HepG2 (cell line): ENCODE measurements around the gene SPPL2B. TPM values are rescaled to one million over a fixed set of nuclear protein-coding genes. Genes with fewer than 3 reads are reported as not detected.

Experiments
- ARHGAP35 ChIP-seq: sonication (generic); formaldehyde crosslinking; IDR thresholded peaks from 2 replicates; pipeline ENCODE4 v1.9.0; 2022; ENCODE audit warnings: mild to moderate bottlenecking, inconsistent platforms, moderate library complexity, missing genetic modification reagents, borderline replicate concordance
- ATF3 ChIP-seq: sonication (generic); formaldehyde crosslinking; IDR thresholded peaks from 2 replicates; pipeline ENCODE4 v1.4.0; 2020; ENCODE audit warnings: missing genetic modification reagents
- CEBPB ChIP-seq: IDR thresholded peaks from 2 replicates; pipeline ENCODE4 v1.6.1; 2011; ENCODE audit warnings: low read depth, low read length, improper control_type of control experiment, borderline replicate concordance
- CHD2 ChIP-seq: IDR thresholded peaks from 2 replicates; pipeline ENCODE4 v1.6.1; 2011; ENCODE audit warnings: low read depth, low read length, improper control_type of control experiment
- FOXA1 ChIP-seq, 2 experiments: fragments of 450-650 bp in 1 of 2; sonication (generic) in 1 of 2; formaldehyde crosslinking in 1 of 2; IDR thresholded peaks; 2 replicates each; pipeline versions ENCODE4 v1.4.0 to v1.6.1; 2016 to 2020; ENCODE audit warnings: missing genetic modification reagents in 1 of 2
- FOXK2 ChIP-seq: fragments of 450-650 bp; IDR thresholded peaks from 2 replicates; pipeline ENCODE4 v1.6.1; 2016
- KDM5A ChIP-seq: fragments of 200-600 bp; sonication (generic); IDR thresholded peaks from 2 replicates; pipeline ENCODE4 v1.7.0; 2018; ENCODE audit warnings: antibody characterized with exemption, mild to moderate bottlenecking, low read length, borderline replicate concordance
- MTERF4 ChIP-seq: sonication (generic); formaldehyde crosslinking; IDR thresholded peaks from 2 replicates; pipeline ENCODE4 v1.8.0; 2023; ENCODE audit warnings: mild to moderate bottlenecking, missing genetic modification reagents
- NKX3-1 ChIP-seq: sonication (generic); formaldehyde crosslinking; IDR thresholded peaks from 2 replicates; pipeline ENCODE4 v1.5.0; 2020; ENCODE audit warnings: missing genetic modification reagents
- RCOR2 ChIP-seq: IDR thresholded peaks from 2 replicates; pipeline ENCODE4 v1.6.1; 2016; ENCODE audit warnings: missing biosample characterization, missing genetic modification reagents
- RNF2 ChIP-seq: fragments of 450-650 bp; conservative IDR thresholded peaks from 2 replicates; pipeline ENCODE4 v1.6.1; 2016; ENCODE audit warnings: low read depth
- SETDB1 ChIP-seq: sonication (generic); formaldehyde crosslinking; IDR thresholded peaks from 2 replicates; pipeline ENCODE4 v1.5.1; 2020; ENCODE audit warnings: missing genetic modification reagents, mild to moderate bottlenecking, borderline replicate concordance
- SP2 ChIP-seq: sonication (generic); formaldehyde crosslinking; IDR thresholded peaks from 2 replicates; pipeline ENCODE4 v1.5.1; 2020; ENCODE audit warnings: mild to moderate bottlenecking, missing genetic modification reagents
- SRY ChIP-seq: sonication (generic); formaldehyde crosslinking; IDR thresholded peaks from 2 replicates; pipeline ENCODE4 v1.8.0; 2022; ENCODE audit warnings: mild to moderate bottlenecking, missing genetic modification reagents
- TAF15 ChIP-seq: fragments of 200-400 bp; formaldehyde crosslinking; IDR thresholded peaks from one replicate; pipeline ENCODE4 v1.6.1; 2018; ENCODE audit warnings: mild to moderate bottlenecking, low read depth, low read length; ENCODE audit not compliant: poor library complexity, severe bottlenecking
- XBP1 ChIP-seq: sonication (generic); formaldehyde crosslinking; IDR thresholded peaks from 2 replicates; pipeline ENCODE4 v1.5.0; 2020; ENCODE audit warnings: missing genetic modification reagents
- ZMYM2 ChIP-seq: sonication (generic); formaldehyde crosslinking; IDR thresholded peaks from 2 replicates; pipeline ENCODE4 v1.8.0; 2022; ENCODE audit warnings: mild to moderate bottlenecking, missing genetic modification reagents
- ZNF235 ChIP-seq: sonication (generic); formaldehyde crosslinking; IDR thresholded peaks from 2 replicates; pipeline ENCODE4 v1.8.1; 2023; ENCODE audit warnings: mild to moderate bottlenecking, missing genetic modification reagents, borderline replicate concordance
- ZNF549 ChIP-seq: sonication (generic); formaldehyde crosslinking; IDR thresholded peaks from 2 replicates; pipeline ENCODE4 v1.5.0; 2020; ENCODE audit warnings: missing genetic modification reagents
- ZNF557 ChIP-seq: sonication (generic); formaldehyde crosslinking; IDR thresholded peaks from 2 replicates; pipeline ENCODE4 v1.4.0; 2020; ENCODE audit warnings: missing genetic modification reagents
- ZNF629 ChIP-seq: sonication (generic); formaldehyde crosslinking; conservative IDR thresholded peaks from 2 replicates; pipeline ENCODE4 v1.5.0; 2020; ENCODE audit warnings: missing genetic modification reagents
- ZSCAN29 ChIP-seq: sonication (generic); formaldehyde crosslinking; conservative IDR thresholded peaks from 2 replicates; pipeline ENCODE4 v1.4.0; 2020; ENCODE audit warnings: mild to moderate bottlenecking, missing genetic modification reagents
- polyA plus RNA-seq, 8 experiments: library from polyadenylated mRNA; depleted of rRNA in 3 of 8; stranded (reverse) in 7 of 8; unstranded in 1 of 8; fragments of >200 nt; fragmentation: Illumina TruSeq in 4 of 8; extraction: Trizol in 4 of 8; gene quantifications; 2 replicates each; pipeline versions ENCODE4 v1.2.1 to v1.2.3, GENCODE V29; 2011 to 2016; ENCODE audit warnings: low read depth in 4 of 8, missing spikeins in 1 of 8, mixed read lengths in 1 of 8; ENCODE audit not compliant: insufficient read depth in 1 of 8
- total RNA-seq, 5 experiments: library from RNA; depleted of rRNA; stranded (reverse); fragments of >200 nt; fragmentation: Illumina TruSeq; extraction: Trizol; gene quantifications; 2 replicates each; pipeline ENCODE4 v1.2.3, GENCODE V29; 2016; ENCODE audit warnings: low read depth in 1 of 5
- TF ChIP-seq, protein P1 (sequence below): IDR thresholded peaks from 2 replicates; pipeline ENCODE4 v1.6.1; 2016; ENCODE audit warnings: control low read depth
- TF ChIP-seq, protein P2 (sequence below): sonication (generic); formaldehyde crosslinking; IDR thresholded peaks from 2 replicates; pipeline ENCODE4 v1.4.0; 2020; ENCODE audit warnings: mild to moderate bottlenecking, low read depth, missing genetic modification reagents
- TF ChIP-seq, protein P3 (sequence below): sonication (generic); formaldehyde crosslinking; conservative IDR thresholded peaks from 2 replicates; pipeline ENCODE4 v1.8.0; 2022; ENCODE audit warnings: mild to moderate bottlenecking, moderate library complexity, missing genetic modification reagents
- TF ChIP-seq, protein P4 (sequence below): sonication (generic); formaldehyde crosslinking; IDR thresholded peaks from 2 replicates; pipeline ENCODE4 v1.8.0; 2022; ENCODE audit warnings: mild to moderate bottlenecking, missing genetic modification reagents

The SPPL2B gene
- total and polyA plus RNA-seq, 2 of the 13 experiments (the other 11 are each of a cell fraction or from before 2014, with no cell fraction given), result 14.9 to 15.2 TPM

GRCh38 chr19:2315818-2316353 is 12.6 kb upstream of the SPPL2B start (continued):
- TF ChIP-seq, protein P1, sequence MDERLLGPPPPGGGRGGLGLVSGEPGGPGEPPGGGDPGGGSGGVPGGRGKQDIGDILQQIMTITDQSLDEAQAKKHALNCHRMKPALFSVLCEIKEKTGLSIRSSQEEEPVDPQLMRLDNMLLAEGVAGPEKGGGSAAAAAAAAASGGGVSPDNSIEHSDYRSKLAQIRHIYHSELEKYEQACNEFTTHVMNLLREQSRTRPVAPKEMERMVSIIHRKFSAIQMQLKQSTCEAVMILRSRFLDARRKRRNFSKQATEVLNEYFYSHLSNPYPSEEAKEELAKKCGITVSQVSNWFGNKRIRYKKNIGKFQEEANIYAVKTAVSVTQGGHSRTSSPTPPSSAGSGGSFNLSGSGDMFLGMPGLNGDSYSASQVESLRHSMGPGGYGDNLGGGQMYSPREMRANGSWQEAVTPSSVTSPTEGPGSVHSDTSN, result no peak
- TF ChIP-seq ZNF549 (CRISPR knock-in tag) (no peak), ZNF235 (CRISPR knock-in tag) (no peak), TAF15 (no peak), FOXK2 (no peak), RCOR2 (0 out of 2 replicates have a peak, but pooled peaks have one; percentile 33), XBP1 (CRISPR knock-in tag) (no peak), ZNF557 (CRISPR knock-in tag) (no peak), SETDB1 (no peak), KDM5A (peak; percentile 82), ZMYM2 (CRISPR knock-in tag) (0 out of 2 replicates have a peak, but pooled peaks have one; percentile 56), SP2 (no peak), ARHGAP35 (CRISPR knock-in tag) (no peak), ATF3 (CRISPR knock-in tag) (no peak), RNF2 (no peak), SRY (0 out of 2 replicates have a peak, but pooled peaks have one; percentile 45), FOXA1 (IDR thresholded peaks at IDR 0.05) (no peak), FOXA1 (CRISPR knock-in tag; IDR thresholded peaks at IDR 0.05) (no peak), ZSCAN29 (peak; percentile 80; the same call in 1 of the 2 replicates), CHD2 (no peak; the same call in 1 of the 2 replicates), ZNF629 (no peak), CEBPB (no peak), MTERF4 (CRISPR knock-in tag) (no peak), NKX3-1 (CRISPR knock-in tag) (no peak)
- TF ChIP-seq, protein P2, sequence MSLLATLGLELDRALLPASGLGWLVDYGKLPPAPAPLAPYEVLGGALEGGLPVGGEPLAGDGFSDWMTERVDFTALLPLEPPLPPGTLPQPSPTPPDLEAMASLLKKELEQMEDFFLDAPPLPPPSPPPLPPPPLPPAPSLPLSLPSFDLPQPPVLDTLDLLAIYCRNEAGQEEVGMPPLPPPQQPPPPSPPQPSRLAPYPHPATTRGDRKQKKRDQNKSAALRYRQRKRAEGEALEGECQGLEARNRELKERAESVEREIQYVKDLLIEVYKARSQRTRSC (CRISPR knock-in tag), result no peak
- TF ChIP-seq, protein P3, sequence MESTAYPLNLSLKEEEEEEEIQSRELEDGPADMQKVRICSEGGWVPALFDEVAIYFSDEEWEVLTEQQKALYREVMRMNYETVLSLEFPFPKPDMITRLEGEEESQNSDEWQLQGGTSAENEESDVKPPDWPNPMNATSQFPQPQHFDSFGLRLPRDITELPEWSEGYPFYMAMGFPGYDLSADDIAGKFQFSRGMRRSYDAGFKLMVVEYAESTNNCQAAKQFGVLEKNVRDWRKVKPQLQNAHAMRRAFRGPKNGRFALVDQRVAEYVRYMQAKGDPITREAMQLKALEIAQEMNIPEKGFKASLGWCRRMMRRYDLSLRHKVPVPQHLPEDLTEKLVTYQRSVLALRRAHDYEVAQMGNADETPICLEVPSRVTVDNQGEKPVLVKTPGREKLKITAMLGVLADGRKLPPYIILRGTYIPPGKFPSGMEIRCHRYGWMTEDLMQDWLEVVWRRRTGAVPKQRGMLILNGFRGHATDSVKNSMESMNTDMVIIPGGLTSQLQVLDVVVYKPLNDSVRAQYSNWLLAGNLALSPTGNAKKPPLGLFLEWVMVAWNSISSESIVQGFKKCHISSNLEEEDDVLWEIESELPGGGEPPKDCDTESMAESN (CRISPR knock-in tag), result no peak
- TF ChIP-seq, protein P4, sequence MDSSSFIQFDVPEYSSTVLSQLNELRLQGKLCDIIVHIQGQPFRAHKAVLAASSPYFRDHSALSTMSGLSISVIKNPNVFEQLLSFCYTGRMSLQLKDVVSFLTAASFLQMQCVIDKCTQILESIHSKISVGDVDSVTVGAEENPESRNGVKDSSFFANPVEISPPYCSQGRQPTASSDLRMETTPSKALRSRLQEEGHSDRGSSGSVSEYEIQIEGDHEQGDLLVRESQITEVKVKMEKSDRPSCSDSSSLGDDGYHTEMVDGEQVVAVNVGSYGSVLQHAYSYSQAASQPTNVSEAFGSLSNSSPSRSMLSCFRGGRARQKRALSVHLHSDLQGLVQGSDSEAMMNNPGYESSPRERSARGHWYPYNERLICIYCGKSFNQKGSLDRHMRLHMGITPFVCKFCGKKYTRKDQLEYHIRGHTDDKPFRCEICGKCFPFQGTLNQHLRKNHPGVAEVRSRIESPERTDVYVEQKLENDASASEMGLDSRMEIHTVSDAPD (CRISPR knock-in tag), result no peak
